Muscle of arm (tissue), 12 donors: ENCODE measurements around the gene DMAC2L. TPM values are rescaled to one million over a fixed set of nuclear protein-coding genes. Genes with fewer than 3 reads are reported as not detected.
"Not testable (repeated sequence)": the region's sequence is repeated elsewhere in the genome, so short reads cannot be mapped to it uniquely, and the experiment has no call there.

ENCODE experiments used
- DNase-seq: peaks from one replicate; pipeline ENCODE4 v3.0.0-alpha.2; 2013
- polyA plus RNA-seq, 12 donors: library from polyadenylated mRNA; unstranded; fragments of 120-200 nt; gene quantifications; one replicate each; pipeline ENCODE4 v1.2.1, GENCODE V29; 2013; ENCODE audit not compliant: insufficient read length in 12 of 12

DMAC2L gene
- polyA plus RNA-seq, 12 donors: 15.2 to 53.6 (median 17.5) TPM

DNA sequence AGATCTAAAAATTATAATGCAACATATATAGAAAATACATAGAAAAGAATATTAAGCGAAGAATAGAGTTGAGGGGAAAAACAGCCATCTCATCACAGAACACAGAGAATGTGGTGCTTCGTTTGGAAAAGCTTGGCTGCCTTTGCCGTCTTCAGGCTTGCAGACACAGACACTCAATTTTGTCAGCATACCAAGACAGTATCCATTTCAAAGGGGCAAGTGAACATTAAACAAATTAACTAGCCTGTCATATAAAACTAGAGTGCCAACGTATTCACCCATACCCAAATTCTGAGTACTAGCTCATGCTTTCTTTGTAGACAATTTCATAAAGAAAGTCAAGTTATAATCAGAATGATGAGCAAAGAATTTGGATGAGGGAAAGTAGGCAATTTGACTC lies 40.5 kb downstream of the DMAC2L start:
- no peak for DNase-seq

DNA sequence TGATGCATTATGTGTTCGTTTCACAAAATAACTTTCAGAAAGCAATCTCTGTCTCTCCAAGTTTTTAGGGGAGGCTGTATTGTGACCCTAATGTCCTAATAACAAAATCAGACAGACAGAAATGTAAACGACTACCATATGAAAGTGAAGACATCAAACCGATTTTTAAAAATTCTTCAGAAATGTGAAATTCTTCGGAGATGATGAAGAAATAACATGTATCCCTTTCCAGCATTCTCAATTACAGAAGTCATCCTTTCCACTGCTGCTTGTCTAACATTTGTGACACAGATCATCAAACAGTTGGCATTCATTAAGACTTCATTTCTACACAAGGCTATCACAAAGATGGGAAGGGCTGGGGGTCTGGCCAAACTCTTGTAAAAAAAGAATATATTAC lies 41.0 kb downstream of the DMAC2L start:
- DNase-seq: no peak

DNA sequence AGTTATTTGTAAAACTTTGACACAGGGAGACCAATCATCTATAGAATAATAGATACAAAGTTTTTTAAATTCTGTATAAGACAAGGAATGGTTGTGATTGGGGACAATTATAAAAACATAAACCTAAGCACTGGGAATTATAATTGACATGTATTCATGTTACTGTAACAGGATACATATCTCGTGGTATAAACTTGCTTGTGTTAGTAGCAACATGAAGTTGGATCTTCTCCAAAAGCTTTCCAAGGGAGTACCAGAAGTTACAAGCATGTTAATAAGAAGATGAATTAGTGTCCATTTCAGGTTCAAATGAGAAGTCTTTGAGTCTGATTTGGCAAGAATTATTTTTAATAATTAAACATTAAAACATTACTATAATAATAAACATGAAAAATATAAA lies 42.4 kb downstream of the DMAC2L start:
- no peak for DNase-seq

- no peak for DNase-seq
Observed at GRCh38 chr14:50355692-50356091, 43.6 kb downstream of the DMAC2L start.

- not testable (repeated sequence) for DNase-seq
Observed at GRCh38 chr14:50356283-50356682, 44.2 kb downstream of the DMAC2L start.

DNA sequence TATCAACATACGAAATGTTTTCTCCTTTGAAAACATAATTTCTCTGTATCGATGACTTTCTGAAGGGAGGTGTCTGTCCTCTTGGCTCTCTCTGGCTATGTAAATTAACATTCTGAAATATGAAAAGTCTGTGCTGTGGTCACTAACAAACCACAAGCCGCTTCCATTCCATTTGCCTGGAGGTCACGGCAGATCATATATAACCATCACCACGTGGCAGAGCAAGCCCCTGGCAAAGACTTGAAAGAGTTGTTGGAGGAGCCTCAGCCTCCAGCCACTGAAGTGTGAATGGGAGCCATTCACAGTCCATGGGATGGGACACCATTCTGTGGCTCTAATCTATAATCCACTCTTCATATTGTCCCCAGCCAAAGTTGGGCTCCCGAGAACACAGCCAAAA lies 45.0 kb downstream of the DMAC2L start:
- DNase-seq: no peak

DNA sequence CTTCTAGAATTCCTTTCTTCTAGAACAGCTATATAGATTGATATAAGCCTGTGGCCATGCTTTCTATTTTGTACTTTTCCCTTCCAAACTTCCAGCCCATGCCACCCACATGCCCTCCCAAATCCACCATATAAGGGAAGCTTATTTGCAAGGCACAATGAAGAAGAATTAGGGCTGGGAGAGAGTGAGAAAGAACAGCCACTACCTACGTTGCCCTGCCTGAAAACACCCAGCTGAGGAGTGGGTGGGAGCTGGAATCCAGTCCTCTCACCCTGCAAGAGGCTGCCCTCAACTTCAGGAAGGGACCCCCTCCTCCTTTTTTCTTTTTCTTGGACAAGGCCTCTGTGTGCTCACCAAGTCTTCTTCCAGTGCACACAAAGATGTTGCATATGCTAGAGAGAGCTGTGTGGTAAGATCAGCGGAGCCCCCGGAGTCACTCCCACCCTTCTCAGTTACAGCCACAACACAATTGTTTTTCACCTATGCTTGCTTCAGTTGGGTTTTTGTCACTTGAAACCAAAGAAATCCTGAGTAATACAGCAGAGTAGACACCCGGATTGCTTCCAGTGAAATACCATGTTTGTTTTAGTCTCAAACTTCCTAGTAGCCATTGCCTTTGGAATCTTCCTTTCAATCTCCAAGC lies 45.8 kb downstream of the DMAC2L start:
- no peak for DNase-seq

DNA sequence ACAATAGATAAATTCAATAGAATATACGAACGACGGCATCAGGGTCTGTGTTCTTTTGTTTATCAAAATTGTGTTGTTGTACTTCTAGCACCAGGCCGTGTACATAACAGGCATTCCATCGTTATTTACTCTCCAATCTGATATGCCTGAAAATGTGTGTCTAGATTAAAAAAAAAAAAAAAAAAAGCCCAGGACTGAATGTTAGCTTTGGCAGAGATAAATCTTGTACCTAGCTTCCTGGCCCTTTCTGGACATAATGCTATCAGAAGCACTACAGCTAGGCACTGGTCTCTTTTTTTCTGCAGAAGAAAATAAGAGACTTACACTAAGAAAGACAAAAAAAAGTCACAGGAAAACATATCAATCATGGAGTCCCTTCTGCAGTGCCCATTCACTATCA lies 47.5 kb downstream of the DMAC2L start:
- DNase-seq: no peak

GRCh38 chr14:50360093-50360492 lies 48.0 kb downstream of the DMAC2L start:
- DNase-seq: no peak

- DNase-seq: no peak
Observed at GRCh38 chr14:50360851-50361250, 48.7 kb downstream of the DMAC2L start.

DNA sequence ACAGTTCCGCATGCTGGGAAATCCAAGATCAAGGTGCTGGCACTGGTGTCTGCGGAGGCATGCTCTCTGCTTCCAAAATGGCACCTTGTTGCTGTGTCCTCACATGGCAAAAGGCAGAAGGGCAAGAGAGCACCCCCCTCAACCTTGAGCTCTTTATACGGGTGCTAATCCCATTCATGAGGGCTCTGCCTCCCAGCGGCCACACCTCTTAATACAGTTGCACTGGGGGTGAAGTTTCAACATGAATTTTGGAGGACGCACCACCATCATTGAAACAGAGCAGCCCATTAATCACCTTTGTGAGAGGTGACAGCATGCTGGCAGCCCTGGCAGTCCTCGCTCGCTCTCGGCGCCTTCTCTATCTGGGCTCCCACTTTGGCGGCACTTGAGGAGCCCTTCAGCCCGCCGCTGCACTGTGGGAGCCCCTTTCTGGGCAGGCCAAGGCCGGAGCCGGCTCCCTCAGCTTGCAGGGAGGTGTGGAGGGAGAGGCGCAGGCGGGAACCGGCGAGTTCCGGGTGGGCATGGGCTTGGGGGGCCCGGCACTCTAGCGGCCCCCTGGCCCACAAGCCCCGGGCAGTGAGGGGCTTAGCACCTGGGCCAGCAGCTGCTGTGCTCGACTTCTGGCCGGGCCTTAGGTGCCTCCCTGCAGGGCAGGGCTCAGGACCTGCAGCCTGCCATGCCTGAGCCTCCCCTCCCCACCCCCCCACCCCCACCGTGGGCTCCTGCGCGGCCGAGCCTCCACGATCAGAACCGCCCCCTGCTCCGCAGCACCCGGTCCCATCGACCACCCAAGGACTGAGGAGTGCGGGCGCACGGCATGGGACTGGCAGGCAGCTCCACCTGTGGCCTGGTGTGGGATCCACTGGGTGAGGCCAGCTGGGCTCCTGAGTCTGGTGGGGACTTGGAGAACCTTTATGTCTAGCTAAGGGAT lies 49.6 kb downstream of the DMAC2L start:
- not testable (repeated sequence) for DNase-seq

- no peak for DNase-seq
Observed at GRCh38 chr14:50362764-50363713, 50.9 kb downstream of the DMAC2L start.

DNA sequence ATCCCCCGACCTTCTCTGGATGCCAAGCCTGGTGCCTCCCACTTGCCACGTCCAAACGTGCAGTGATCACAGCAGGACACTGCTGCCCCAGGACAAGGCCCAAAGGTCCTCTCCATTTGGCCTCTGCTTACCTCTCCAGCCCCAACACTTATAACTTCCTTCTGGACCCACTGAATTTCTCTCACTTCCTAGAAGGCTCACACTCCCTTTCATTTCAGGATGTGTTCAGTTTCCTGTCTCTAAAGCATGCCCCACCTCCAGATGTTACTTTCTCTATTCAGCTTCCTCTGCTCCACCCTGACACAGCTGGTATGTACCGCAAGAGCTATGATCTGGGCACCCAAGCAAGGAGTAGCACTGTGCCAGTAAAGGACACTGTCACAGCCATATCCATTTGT lies 51.6 kb downstream of the DMAC2L start:
- DNase-seq: peak; percentile 31

DNA sequence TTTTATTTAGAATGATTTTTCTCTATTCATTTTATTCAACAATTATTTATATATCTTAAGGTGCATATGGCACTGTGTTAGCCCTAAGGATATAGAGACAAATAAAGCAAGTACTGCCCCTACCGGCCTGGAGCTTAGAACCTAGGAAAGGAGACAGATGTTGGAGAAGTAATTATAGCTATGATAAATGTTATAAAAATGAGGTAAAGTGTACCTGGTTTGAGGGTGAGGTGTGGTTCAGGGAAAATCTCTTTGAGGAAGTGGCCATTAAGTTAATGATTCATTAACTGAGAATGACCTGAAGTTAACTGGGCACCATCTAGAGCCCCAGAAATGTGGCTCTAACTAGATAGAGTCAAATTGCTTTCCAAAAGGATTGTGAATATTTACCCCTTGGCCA lies 52.7 kb downstream of the DMAC2L start:
- no peak for DNase-seq

DNA sequence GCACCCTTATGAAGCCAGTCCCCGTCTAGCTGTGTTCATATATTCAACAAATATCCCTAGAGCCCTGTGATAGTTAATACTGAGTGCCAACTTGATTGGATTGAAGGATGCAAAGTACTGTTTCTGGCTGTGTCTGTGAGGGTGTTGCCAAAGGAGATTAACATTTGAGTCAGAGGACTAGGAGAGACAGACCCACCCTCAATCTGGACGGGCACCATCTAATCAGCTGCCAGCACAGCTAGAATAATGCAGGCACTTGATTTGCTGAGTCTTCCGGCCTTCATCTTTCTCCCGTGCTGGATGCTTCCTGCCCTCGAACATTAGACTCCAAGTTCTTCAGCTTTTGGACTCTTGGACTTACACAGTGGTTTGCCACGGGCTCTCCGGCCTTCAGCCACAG lies 53.4 kb downstream of the DMAC2L start:
- DNase-seq: not testable (repeated sequence)

- DNase-seq: no peak
Observed at GRCh38 chr14:50366115-50366514, 54.0 kb downstream of the DMAC2L start.

GRCh38 chr14:50366589-50366988 lies 54.5 kb downstream of the DMAC2L start:
- DNase-seq: no peak

GRCh38 chr14:50371546-50371945 lies 59.4 kb downstream of the DMAC2L start:
- no peak for DNase-seq

GRCh38 chr14:50373959-50374358 lies 61.8 kb downstream of the DMAC2L start:
- no peak for DNase-seq

GRCh38 chr14:50375760-50376159 lies 63.6 kb downstream of the DMAC2L start:
- DNase-seq: no peak
